C4-2B (cell line): ENCODE measurements around the gene SLC29A3.

Experiments used
- H3K27ac ChIP-seq: fragments of 450-650 bp; 2 replicates; pipeline ENCODE4 v1.5.1; 2017
- ZFX ChIP-seq: fragments of 450-650 bp; IDR thresholded peaks from 2 replicates; pipeline ENCODE4 v1.6.1; 2017
- TF ChIP-seq, protein P1 (sequence below): fragments of 450-650 bp; conservative IDR thresholded peaks from 2 replicates; pipeline ENCODE4 v1.5.1; 2017; ENCODE audit warnings: mild to moderate bottlenecking

Gene SLC29A3

GRCh38 chr10:71394926-71395562 lies 76.0 kb downstream of the SLC29A3 start:
- no peak overlapping the region for H3K27ac ChIP-seq
- TF ChIP-seq, protein P1, sequence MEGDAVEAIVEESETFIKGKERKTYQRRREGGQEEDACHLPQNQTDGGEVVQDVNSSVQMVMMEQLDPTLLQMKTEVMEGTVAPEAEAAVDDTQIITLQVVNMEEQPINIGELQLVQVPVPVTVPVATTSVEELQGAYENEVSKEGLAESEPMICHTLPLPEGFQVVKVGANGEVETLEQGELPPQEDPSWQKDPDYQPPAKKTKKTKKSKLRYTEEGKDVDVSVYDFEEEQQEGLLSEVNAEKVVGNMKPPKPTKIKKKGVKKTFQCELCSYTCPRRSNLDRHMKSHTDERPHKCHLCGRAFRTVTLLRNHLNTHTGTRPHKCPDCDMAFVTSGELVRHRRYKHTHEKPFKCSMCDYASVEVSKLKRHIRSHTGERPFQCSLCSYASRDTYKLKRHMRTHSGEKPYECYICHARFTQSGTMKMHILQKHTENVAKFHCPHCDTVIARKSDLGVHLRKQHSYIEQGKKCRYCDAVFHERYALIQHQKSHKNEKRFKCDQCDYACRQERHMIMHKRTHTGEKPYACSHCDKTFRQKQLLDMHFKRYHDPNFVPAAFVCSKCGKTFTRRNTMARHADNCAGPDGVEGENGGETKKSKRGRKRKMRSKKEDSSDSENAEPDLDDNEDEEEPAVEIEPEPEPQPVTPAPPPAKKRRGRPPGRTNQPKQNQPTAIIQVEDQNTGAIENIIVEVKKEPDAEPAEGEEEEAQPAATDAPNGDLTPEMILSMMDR, result no peak
- no peak for TF ChIP-seq ZFX

- TF ChIP-seq, protein P1, result no peak; the same call in 1 of the 2 replicates
- TF ChIP-seq ZFX, result no peak
- H3K27ac ChIP-seq, result no peak overlapping the region
Observed at GRCh38 chr10:71395621-71396020, 76.6 kb downstream of the SLC29A3 start.

GRCh38 chr10:71396084-71396710 lies 77.1 kb downstream of the SLC29A3 start:
- no peak overlapping the region for H3K27ac ChIP-seq
- TF ChIP-seq, protein P1, result no peak; the same call in 1 of the 2 replicates
- TF ChIP-seq ZFX, result no peak

DNA sequence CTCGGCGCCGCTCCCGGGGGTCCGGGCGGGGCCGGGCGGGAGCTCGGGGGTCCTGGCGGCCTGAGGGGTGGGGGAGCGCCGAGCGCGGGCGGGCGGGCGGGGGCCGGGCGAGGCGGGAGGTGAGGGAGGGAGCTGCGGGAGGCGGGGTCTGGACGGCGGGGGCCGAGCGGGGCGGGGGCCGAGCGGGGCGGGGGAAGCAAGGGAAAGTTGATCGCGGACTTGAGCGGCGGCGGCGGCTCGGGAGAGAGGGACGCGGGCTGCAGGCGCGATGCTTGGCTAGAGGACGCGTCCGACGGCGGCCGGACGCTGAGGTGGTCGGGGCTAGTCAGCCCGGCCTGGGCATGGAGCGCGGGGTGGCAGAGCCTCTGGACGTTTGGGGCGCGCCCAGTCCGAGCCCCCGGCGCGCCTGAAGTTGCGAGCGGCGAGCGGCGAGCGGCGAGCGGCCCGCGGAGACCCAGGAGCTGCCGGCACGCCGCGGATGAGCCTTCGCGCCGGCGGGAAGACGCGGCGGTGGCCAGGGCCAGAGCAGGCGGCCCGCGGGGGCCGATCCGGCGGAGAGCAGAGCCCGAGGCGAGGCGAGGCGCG lies 77.7 kb downstream of the SLC29A3 start, which contains the start of gene CDH23:
TSS of gene CDH23 (plus strand) at position 210 of the 585 bp plus-strand sequence. CDS start 42,912 bp downstream, outside the sequence.
- no peak within 1 kb of the TSS for H3K27ac ChIP-seq
- TF ChIP-seq ZFX, result no peak
- TF ChIP-seq, protein P1, result no peak

GRCh38 chr10:71397296-71398212 lies 78.5 kb downstream of the SLC29A3 start:
- no peak overlapping the region for H3K27ac ChIP-seq
- TF ChIP-seq ZFX, result no peak

GRCh38 chr10:71398976-71399375 lies 79.9 kb downstream of the SLC29A3 start:
- TF ChIP-seq, protein P1, result no peak
- TF ChIP-seq ZFX, result no peak
- no peak overlapping the region for H3K27ac ChIP-seq

DNA sequence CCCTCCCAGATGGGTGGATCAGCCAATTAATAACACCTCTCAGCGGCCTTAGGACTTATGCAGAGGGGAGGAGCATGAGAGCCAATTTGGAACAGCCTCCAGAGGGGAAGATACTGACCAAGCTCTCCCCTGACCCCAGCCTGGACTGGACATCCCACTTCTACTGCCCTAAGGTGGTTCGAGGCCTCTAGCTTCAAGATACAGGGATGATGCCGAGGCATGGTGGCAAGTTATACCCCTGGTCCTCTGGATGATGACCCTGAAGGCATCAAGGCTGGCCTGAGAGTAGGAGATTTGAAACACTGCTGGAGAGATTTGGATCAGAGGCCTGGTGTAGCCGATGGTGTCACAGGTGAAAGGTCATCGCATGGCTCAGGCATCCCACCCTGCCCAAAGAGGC lies 80.9 kb downstream of the SLC29A3 start:
- H3K27ac ChIP-seq, result no peak overlapping the region
- TF ChIP-seq ZFX, result no peak
- TF ChIP-seq, protein P1, result no peak
